Loucy (cell line): ENCODE results near the gene TMCC3.

Source experiments
- H2AFZ ChIP-seq: fragments of 200-600 bp; sonication (generic); 2 replicates; pipeline ENCODE4 v1.6.0; 2016; ENCODE audit warnings: antibody characterized with exemption, mild to moderate bottlenecking, low read length, moderate library complexity
- H3F3A ChIP-seq: fragments of 200-600 bp; 2 replicates; pipeline ENCODE4 v1.6.0; 2016; ENCODE audit warnings: antibody characterized with exemption, low read depth, mild to moderate bottlenecking
- H3K27me3 ChIP-seq: fragments of 200-600 bp; sonication (generic); 2 replicates; pipeline ENCODE4 v1.6.1; 2014; ENCODE audit warnings: low read length, mild to moderate bottlenecking; ENCODE audit not compliant: insufficient read depth, poor library complexity, severe bottlenecking
- H3K36me3 ChIP-seq: fragments of 200-600 bp; sonication (generic); 2 replicates; pipeline ENCODE4 v1.6.1; 2016; ENCODE audit warnings: low read length; ENCODE audit not compliant: insufficient read depth
- H3K4me1 ChIP-seq: fragments of 200-600 bp; sonication (generic); 2 replicates; pipeline ENCODE4 v1.5.1; 2014; ENCODE audit warnings: low read length, mild to moderate bottlenecking; ENCODE audit not compliant: insufficient read depth, poor library complexity, severe bottlenecking
- H3K4me2 ChIP-seq: fragments of 200-600 bp; sonication (generic); 2 replicates; pipeline ENCODE4 v1.6.0; 2014; ENCODE audit warnings: antibody characterized with exemption, low read length, low read depth, mild to moderate bottlenecking; ENCODE audit not compliant: poor library complexity, severe bottlenecking
- H3K4me3 ChIP-seq: fragments of 200-600 bp; sonication (generic); 2 replicates; pipeline ENCODE4 v1.5.1; 2014; ENCODE audit warnings: low read length, mild to moderate bottlenecking, mixed read lengths; ENCODE audit not compliant: poor library complexity, severe bottlenecking
- H3K79me2 ChIP-seq: fragments of 200-600 bp; sonication (generic); 2 replicates; pipeline ENCODE4 v1.6.1; 2014; ENCODE audit warnings: low read length; ENCODE audit not compliant: insufficient read depth
- H3K9ac ChIP-seq: fragments of 200-600 bp; sonication (generic); 2 replicates; pipeline ENCODE4 v1.6.0; 2014; ENCODE audit warnings: mild to moderate bottlenecking, low read depth, low read length, moderate library complexity; ENCODE audit not compliant: poor library complexity, severe bottlenecking
- H3K9me2 ChIP-seq: fragments of 200-600 bp; sonication (generic); replicated peaks from 2 replicates; pipeline ENCODE4 v1.6.1; 2016; ENCODE audit warnings: low read depth, low read length, mixed read lengths
- H3K9me3 ChIP-seq: fragments of 200-600 bp; sonication (generic); 2 replicates; pipeline ENCODE4 v1.6.1; 2014; ENCODE audit warnings: mild to moderate bottlenecking, antibody characterized with exemption, low read length, low read depth; ENCODE audit not compliant: insufficient read depth
- H4K20me1 ChIP-seq: fragments of 200-600 bp; sonication (generic); 2 replicates; pipeline ENCODE4 v1.6.0; 2014; ENCODE audit warnings: antibody characterized with exemption, low read length, mild to moderate bottlenecking; ENCODE audit not compliant: insufficient read depth, poor library complexity, severe bottlenecking
- EZH2phosphoT487 ChIP-seq: fragments of 200-600 bp; IDR thresholded peaks from 2 replicates; pipeline ENCODE4 v1.6.1; 2018; ENCODE audit warnings: antibody characterized with exemption, mild to moderate bottlenecking, moderate library complexity, borderline replicate concordance
- TF ChIP-seq, protein P1 (sequence below): fragments of 200-600 bp; sonication (generic); conservative IDR thresholded peaks from 2 replicates; pipeline ENCODE4 v1.5.1; 2014; ENCODE audit warnings: mild to moderate bottlenecking, antibody characterized with exemption, low read length

TMCC3 gene

DNA sequence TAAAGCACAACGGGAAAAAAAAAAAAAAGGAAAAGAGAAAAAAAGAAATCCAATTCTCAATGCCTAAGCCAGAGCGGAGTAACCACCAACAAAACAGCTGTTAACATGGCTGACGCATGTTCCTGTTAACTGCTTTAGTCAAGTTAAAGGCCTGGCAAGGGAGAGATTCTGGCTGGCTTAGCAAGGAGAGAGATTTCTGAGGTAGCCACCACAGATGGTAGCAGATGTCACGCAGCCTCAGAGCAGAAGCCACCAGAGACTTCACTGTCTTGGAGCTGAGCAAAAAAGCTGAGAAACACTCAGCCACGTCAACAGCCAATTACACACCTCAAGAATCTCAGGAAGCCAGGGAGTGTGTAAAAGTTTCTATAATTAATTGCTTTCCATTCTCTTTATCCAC is 87.1 kb downstream of the TMCC3 start:
- no peak overlapping the region for H3K4me3 ChIP-seq
- H3K36me3 ChIP-seq = no peaks in the 10 kb centered on the region
- no peaks in the 10 kb centered on the region for H3K9me3 ChIP-seq
- no peaks in the 10 kb centered on the region for H3K79me2 ChIP-seq
- no peak overlapping the region for H2AFZ ChIP-seq
- H3K9me2 ChIP-seq = no peaks in the 10 kb centered on the region
- H4K20me1 ChIP-seq = no peaks in the 10 kb centered on the region
- no peaks in the 10 kb centered on the region for H3F3A ChIP-seq
- no peaks in the 10 kb centered on the region for H3K27me3 ChIP-seq
- no peak overlapping the region for H3K4me2 ChIP-seq
- TF ChIP-seq, protein P1, sequence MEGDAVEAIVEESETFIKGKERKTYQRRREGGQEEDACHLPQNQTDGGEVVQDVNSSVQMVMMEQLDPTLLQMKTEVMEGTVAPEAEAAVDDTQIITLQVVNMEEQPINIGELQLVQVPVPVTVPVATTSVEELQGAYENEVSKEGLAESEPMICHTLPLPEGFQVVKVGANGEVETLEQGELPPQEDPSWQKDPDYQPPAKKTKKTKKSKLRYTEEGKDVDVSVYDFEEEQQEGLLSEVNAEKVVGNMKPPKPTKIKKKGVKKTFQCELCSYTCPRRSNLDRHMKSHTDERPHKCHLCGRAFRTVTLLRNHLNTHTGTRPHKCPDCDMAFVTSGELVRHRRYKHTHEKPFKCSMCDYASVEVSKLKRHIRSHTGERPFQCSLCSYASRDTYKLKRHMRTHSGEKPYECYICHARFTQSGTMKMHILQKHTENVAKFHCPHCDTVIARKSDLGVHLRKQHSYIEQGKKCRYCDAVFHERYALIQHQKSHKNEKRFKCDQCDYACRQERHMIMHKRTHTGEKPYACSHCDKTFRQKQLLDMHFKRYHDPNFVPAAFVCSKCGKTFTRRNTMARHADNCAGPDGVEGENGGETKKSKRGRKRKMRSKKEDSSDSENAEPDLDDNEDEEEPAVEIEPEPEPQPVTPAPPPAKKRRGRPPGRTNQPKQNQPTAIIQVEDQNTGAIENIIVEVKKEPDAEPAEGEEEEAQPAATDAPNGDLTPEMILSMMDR = no peak
- no peak for TF ChIP-seq EZH2phosphoT487
- H3K9ac ChIP-seq = no peak overlapping the region
- H3K4me1 ChIP-seq = no peaks in the 10 kb centered on the region

DNA sequence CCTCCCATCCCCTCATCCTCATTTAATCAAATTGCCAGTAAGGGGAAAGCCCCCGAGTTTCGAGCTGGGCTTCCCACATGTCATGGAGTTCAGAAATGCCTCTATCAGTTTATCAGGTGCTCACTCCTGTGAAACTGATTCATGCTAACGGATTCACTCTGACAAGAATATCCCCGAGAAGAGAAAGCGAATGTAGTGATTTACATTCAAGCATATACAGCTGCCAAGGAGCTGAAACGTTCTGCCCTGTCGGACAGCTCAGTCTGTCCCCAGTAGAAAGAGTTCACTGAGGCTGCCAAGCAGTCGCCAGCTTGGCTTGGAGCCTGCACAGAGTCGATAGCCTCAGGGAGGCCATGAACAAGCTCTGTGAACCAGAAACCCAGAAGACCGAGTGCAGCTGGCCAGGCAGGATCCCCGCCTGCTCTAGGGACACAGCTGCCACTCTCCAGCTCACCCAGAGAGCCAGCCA is 88.4 kb downstream of the TMCC3 start:
- Histone ChIP-seq H3K9me2 (no peaks in the 10 kb centered on the region), H3K9ac (no peak overlapping the region), H3K27me3 (no peaks in the 10 kb centered on the region), H3K9me3 (no peaks in the 10 kb centered on the region), H3K36me3 (no peaks in the 10 kb centered on the region), H3F3A (no peaks in the 10 kb centered on the region), H3K4me2 (no peak overlapping the region), H2AFZ (no peak overlapping the region), H4K20me1 (no peaks in the 10 kb centered on the region), H3K79me2 (no peaks in the 10 kb centered on the region), H3K4me3 (no peak overlapping the region), H3K4me1 (no peaks in the 10 kb centered on the region)
- TF ChIP-seq, protein P1 = no peak
- no peak for TF ChIP-seq EZH2phosphoT487

DNA sequence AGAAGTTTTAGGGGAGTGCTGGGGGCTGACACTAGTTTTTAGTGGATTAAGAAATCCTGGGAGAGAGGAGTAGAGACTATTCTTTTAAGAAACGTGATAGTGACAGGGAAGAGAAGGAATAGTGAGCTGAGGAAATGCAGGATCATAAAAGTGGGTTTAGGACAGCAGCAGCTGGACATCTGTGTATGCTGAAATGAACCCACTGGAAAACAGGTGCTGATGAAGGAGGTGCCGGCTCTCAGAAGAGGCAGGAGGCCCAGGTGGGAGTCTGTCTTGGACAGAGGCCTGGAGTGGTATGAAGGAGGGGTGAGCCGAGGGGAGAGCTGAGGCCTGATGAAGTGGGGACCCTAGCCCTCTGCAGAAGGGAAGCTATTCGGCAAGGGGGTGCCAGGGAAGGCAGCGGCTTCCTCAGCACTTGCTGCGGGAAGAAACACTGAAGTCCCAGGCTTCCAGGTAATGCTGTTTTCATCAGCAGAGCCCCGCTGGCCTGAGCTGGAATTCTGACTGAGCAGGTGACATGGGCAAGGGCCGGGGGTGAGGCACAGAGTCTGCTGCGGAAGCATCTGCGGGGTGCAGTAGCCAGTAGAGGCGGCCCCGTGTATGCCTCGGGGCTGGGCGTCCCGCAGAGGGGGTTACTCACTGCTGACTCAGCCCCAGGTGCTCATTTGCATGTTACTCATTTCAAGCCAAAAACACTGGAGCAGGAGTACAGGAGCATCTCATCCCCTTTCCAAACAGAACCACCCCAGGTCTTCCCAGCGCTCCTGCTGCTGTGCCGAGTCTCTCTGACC is 89.7 kb downstream of the TMCC3 start:
- H3K9ac ChIP-seq = no peak overlapping the region
- H3K27me3 ChIP-seq = no peaks in the 10 kb centered on the region
- H3K4me1 ChIP-seq = no peaks in the 10 kb centered on the region
- H3K36me3 ChIP-seq = no peaks in the 10 kb centered on the region
- H3K79me2 ChIP-seq = no peaks in the 10 kb centered on the region
- no peak overlapping the region for H2AFZ ChIP-seq
- H3K4me2 ChIP-seq = no peak overlapping the region
- H3F3A ChIP-seq = no peaks in the 10 kb centered on the region
- H3K4me3 ChIP-seq = no peak overlapping the region
- TF ChIP-seq, protein P1 = no peak
- TF ChIP-seq EZH2phosphoT487 = no peak
- H3K9me3 ChIP-seq = no peaks in the 10 kb centered on the region
- H3K9me2 ChIP-seq = no peaks in the 10 kb centered on the region
- no peaks in the 10 kb centered on the region for H4K20me1 ChIP-seq
